IgD-negative memory B cell (primary cell): ENCODE measurements around the gene RAB34. TPM values are rescaled to one million over a fixed set of nuclear protein-coding genes. Genes with fewer than 3 reads are reported as not detected.
"Not testable (repeated sequence)": the region's sequence is repeated elsewhere in the genome, so short reads cannot be mapped to it uniquely, and the experiment has no call there.

Source experiments
- H3K27ac Mint-ChIP-seq, 3 donors: one replicate each; pipeline ENCODE4 v1.8.0; 2020 to 2022; ENCODE audit warnings: mild to moderate bottlenecking in 3 of 3, mixed read lengths in 3 of 3, moderate library complexity in 1 of 3
- H3K27me3 Mint-ChIP-seq: one replicate; pipeline ENCODE4 v1.8.0; 2021; ENCODE audit warnings: mixed read lengths
- H3K36me3 Mint-ChIP-seq: one replicate; pipeline ENCODE4 v1.8.0; 2020; ENCODE audit warnings: mild to moderate bottlenecking, mixed read lengths
- H3K4me1 Mint-ChIP-seq, 3 donors: one replicate each; pipeline ENCODE4 v1.8.0; 2020 to 2022; ENCODE audit warnings: mixed read lengths in 3 of 3, mild to moderate bottlenecking in 1 of 3
- H3K4me3 Mint-ChIP-seq, 4 donors: one replicate each; pipeline ENCODE4 v1.8.0; 2020 to 2022; ENCODE audit warnings: mild to moderate bottlenecking in 4 of 4, mixed read lengths in 4 of 4, moderate library complexity in 3 of 4
- H3K9me3 Mint-ChIP-seq, 3 donors: one replicate each; pipeline ENCODE4 v1.8.0; 2020 to 2021; ENCODE audit warnings: mixed read lengths in 3 of 3, mild to moderate bottlenecking in 1 of 3
- polyA plus RNA-seq: library from polyadenylated mRNA; unstranded; fragments of 300-500 nt; fragmentation: Illumina TruSeq; gene quantifications from one replicate; pipeline ENCODE4 v1.2.3, GENCODE V29; 2021

The RAB34 gene
- polyA plus RNA-seq, 1 donor from 2014 or later, result 6.7 TPM

DNA sequence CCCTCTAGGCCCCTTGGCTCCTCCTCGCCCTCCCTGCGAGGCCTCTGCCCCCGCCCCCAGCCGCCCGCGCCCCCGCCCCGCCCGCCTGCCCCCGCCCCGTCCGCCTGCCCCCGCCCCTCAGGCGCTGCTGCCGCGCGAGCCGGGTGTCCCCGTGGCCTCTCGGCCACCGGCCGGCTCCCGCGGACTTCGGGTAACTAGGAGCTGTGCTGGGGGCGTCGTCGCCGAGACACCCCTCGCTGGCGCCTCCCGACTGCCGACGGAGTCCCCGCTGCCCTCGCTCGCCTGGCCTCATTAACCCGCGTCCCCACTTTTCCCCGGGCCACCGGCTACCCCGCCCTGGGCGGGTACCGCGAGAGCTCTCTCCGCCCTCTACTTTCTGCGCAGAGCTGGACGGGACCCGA is 8.6 kb upstream of the RAB34 start, which contains the start of gene TLCD1:
TSS of gene TLCD1 (minus strand) at position 8 of the 401 bp plus-strand sequence. CDS start 136 bp downstream, outside the sequence.
- H3K4me3 Mint-ChIP-seq, result peak within 1 kb of the TSS; percentile 91 to 98 (median 96)
- H3K36me3 Mint-ChIP-seq, result peaks cover 4% of the 10 kb centered on the region
- H3K4me1 Mint-ChIP-seq, result peaks cover 32 to 45% (median 37%) of the 10 kb centered on the region in 3 donors
- H3K27ac Mint-ChIP-seq, result peak within 1 kb of the TSS; percentile 99 to 100 (median 100)
- H3K9me3 Mint-ChIP-seq, result no peaks in the 10 kb centered on the region
- H3K27me3 Mint-ChIP-seq, result no peaks in the 10 kb centered on the region

DNA sequence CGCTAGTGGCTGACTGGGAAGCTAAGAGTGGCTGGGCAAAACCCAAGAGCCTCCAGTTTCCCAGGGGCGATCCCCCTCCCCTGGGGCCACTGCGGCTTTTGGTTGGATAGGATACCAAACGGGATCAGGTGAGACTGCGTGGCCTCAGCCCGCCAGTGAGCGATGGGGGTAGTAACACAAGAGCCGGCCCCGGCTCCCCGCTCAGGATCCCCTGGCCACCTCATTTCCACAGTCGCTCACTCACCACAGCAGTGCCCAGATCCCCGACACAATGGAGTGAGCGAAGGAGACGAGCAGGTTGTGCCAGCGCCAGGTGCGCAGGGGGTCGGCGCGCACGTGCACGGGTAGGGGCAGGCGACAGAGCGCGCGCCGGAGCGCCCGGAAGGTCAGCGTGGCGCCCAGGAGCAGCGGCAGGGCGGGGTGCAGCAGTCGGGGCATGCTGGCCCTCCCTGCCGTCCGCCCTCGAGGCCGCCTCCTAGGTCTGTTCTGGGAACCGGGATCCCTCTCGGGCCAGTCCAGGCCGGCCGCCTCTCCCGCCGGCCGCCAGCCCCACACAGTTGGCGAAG is 8.1 kb upstream of the RAB34 start:
- peak overlapping the region; percentile 82 to 95 (median 91) for H3K4me3 Mint-ChIP-seq
- H3K27me3 Mint-ChIP-seq, result no peaks in the 10 kb centered on the region
- peak overlapping the region; percentile 89 to 98 (median 90) for H3K27ac Mint-ChIP-seq
- no peaks in the 10 kb centered on the region for H3K9me3 Mint-ChIP-seq
- peaks cover 5% of the 10 kb centered on the region for H3K36me3 Mint-ChIP-seq
- peaks cover 34 to 47% (median 37%) of the 10 kb centered on the region in 3 donors for H3K4me1 Mint-ChIP-seq

DNA sequence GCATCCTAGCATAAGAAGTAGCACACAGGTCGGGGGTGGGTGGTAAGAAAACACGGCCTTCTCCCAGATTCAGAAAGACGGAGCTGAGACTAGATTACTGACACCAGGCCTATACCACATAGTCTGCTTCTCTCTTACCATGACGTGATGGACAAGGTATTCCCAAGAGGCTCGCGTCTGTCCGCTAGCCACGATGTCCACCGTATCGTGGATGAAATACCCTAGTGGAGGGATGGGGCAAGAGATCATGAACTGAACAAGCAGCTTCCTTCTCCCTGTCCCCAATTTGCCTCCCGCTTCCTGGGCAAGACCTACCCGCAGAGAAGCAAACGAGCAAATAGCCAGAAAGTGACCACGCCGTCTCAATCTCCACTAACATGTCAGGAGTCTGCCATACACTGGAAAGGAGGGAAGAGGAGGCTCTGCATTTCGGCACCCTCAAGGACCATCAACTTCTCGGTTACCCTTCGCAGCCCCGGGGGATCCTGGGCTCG is 7.5 kb upstream of the RAB34 start:
- Mint-ChIP-seq H3K9me3 (no peaks in the 10 kb centered on the region), H3K27ac (peak overlapping the region; percentile 89 to 98 (median 90)), H3K4me1 (peaks cover 37 to 52% (median 39%) of the 10 kb centered on the region in 3 donors), H3K4me3 (peak overlapping the region; percentile 82 to 95 (median 91)), H3K27me3 (no peaks in the 10 kb centered on the region), H3K36me3 (peaks cover 5% of the 10 kb centered on the region)

DNA sequence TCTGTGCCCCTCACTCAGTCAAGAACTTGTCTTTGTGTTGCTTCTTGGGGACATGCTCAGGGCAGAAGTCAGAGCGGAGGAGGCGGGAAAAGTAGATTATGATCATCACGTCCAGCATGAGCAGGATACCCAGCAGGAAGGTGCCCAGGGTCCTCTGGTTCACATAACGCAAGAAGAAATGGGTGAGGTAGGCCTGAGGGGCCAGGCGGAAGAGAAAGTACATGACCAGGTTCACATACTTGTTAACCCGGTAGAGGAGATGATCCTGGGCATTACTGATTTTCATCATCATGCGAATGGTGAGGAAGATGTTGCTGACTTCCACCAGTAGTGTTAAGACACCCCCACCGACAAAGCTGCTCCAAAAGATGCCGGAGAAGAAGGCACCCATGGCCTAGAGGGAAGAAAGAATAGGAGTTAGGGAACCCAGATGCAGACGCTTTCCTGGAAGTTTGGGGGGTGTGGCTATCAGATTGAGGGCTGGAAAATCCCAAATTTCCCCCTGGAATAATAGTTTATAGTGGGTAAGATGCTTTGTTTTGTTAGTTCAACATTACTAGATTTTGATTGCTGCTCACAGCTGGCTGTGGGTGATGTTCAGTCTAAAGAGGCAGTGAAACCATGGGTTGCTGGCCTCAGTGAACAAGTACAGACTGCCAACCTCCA is 7.0 kb upstream of the RAB34 start:
- H3K27ac Mint-ChIP-seq, result peak overlapping the region; percentile 89 to 98 (median 90)
- no peaks in the 10 kb centered on the region for H3K27me3 Mint-ChIP-seq
- peaks cover 42 to 51% (median 42%) of the 10 kb centered on the region in 3 donors for H3K4me1 Mint-ChIP-seq
- H3K36me3 Mint-ChIP-seq, result peaks cover 5% of the 10 kb centered on the region
- H3K4me3 Mint-ChIP-seq, result peak overlapping the region; percentile 82 to 95 (median 91)
- no peaks in the 10 kb centered on the region for H3K9me3 Mint-ChIP-seq

DNA sequence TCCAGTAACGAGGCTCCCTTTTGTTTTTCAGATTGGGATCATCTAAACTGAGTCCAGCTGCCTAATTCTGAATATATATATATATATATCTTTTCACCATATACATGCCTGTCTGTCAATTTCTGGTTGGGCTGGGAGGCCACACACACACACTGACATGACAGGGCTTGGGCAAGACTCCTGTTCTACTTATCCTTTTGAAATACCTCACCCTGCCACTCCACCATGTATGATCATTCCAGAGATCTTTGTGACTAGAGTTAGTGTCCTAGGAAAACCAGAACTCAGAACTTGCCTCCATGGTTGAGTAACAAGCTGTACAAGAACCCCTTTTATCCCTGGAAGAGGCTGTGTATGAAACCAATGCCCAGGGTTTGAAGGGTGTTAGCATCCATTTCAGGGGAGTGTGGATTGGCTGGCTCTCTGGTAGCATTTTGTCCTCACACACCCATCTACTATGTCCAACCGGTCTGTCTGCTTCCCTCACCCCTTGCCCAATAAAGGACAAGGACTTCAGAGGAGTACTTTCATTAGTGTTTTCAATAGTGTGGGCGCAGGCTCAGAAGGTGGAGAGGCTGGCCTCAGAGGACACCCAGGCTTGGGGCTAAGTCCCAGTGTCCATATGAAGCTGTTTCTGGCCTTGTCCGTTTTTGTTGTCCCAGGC is 6.3 kb upstream of the RAB34 start:
- peaks cover 44 to 50% (median 45%) of the 10 kb centered on the region in 3 donors for H3K4me1 Mint-ChIP-seq
- H3K27ac Mint-ChIP-seq, result peak overlapping the region; percentile 89 to 98 (median 90)
- H3K4me3 Mint-ChIP-seq, result peak overlapping the region in 3 of 4 donors; percentile 58 to 95 (median 79)

DNA sequence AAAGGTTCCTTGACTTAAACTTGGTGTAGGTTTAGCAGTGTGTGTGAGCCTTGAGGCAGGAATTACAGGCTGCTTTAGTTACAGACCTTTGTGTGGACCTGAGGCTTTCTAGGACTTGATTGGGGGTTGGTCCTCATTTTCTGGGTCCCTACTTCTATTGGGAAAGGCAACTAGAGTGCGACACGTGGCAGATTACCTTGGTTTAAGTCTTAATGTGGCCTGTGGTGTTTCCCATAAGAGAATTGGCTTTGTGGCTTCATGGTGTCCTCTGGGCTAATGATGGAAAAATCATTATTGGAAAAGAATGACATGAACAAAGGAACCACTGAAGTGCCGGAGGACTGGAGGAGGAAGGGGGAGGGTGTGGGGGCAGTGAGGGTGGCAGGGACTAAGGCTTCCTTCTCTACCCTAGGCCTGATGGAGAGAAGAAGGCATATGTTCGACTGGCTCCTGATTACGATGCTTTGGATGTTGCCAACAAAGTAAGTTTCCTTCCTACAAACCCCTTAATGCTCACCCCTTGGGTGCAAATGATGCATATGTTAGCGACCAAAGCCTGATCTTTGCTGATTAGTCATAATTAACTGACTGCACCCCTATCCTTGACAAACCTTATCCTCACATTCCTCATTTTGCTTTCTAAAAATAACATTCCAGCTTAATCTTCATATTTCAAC is 5.6 kb upstream of the RAB34 start:
- Mint-ChIP-seq H3K36me3 (peaks cover 3% of the 10 kb centered on the region), H3K4me1 (peaks cover 42 to 50% (median 45%) of the 10 kb centered on the region in 3 donors), H3K4me3 (peak overlapping the region in 2 of 4 donors; percentile 65 to 95), H3K9me3 (no peaks in the 10 kb centered on the region), H3K27ac (peak overlapping the region; percentile 93 to 99 (median 98)), H3K27me3 (no peaks in the 10 kb centered on the region)

More for the DNA sequence above, 6.3 kb upstream of the RAB34 start:
- not testable (repeated sequence) for H3K36me3 Mint-ChIP-seq, H3K9me3 Mint-ChIP-seq, H3K27me3 Mint-ChIP-seq

DNA sequence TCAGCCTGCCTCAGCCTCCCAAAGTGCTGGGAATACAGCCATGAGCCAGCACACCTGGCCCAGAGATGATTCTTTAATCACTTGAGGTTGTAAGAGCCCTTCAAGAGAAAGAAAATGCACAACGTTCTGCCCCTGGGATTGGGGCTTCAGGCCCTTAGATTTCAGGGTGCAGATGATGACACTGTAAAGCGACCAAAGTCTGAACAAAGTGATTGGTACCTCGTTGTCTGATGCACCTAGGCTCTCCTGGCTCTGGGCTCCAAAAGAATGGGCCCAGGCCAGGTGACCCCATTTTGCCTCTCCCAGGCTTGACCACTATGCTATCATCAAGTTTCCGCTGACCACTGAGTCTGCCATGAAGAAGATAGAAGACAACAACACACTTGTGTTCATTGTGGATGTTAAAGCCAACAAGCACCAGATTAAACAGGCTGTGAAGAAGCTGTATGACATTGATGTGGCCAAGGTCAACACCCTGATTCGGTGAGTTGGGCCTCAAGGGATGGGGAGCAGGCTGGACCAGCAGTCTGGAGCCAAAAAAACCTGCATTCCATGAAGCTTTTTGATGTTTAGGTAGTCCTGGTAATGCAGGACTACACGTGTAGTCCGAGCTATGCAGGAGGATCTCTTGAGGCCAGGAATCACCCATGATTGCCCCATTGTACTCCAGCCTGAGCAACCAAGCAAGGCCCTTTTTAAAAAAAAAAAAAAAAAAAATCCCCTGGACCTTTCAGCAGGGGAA is 4.9 kb upstream of the RAB34 start:
- Mint-ChIP-seq H3K27me3 (no peaks in the 10 kb centered on the region), H3K4me1 (peaks cover 40 to 48% (median 44%) of the 10 kb centered on the region in 3 donors), H3K4me3 (peak overlapping the region; percentile 97 to 100 (median 98)), H3K27ac (peak overlapping the region; percentile 93 to 99 (median 98)), H3K9me3 (no peaks in the 10 kb centered on the region), H3K36me3 (peaks cover 3% of the 10 kb centered on the region)

DNA sequence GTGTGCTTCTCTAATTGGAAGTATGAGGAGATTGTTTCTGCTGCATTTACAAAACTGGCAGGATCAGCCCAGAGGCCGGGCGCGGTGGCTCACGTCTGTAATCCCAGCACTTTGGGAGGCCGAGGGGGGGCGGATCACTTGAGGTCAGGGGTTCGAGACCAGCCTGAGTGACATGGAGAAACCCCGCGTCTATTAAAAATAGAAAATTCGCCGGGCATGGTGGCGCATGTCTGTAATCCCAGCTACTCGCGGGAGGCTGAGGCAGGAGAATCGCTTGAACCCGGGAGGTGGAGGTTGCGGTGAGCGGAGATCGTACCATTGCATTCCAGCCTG is 3.3 kb upstream of the RAB34 start:
- not testable (repeated sequence) for H3K27me3 Mint-ChIP-seq, H3K36me3 Mint-ChIP-seq, H3K9me3 Mint-ChIP-seq
- Mint-ChIP-seq H3K27ac (peak overlapping the region; percentile 98 to 99 (median 98)), H3K4me1 (peaks cover 40 to 48% (median 44%) of the 10 kb centered on the region in 3 donors), H3K4me3 (peak overlapping the region; percentile 97 to 100 (median 98))

DNA sequence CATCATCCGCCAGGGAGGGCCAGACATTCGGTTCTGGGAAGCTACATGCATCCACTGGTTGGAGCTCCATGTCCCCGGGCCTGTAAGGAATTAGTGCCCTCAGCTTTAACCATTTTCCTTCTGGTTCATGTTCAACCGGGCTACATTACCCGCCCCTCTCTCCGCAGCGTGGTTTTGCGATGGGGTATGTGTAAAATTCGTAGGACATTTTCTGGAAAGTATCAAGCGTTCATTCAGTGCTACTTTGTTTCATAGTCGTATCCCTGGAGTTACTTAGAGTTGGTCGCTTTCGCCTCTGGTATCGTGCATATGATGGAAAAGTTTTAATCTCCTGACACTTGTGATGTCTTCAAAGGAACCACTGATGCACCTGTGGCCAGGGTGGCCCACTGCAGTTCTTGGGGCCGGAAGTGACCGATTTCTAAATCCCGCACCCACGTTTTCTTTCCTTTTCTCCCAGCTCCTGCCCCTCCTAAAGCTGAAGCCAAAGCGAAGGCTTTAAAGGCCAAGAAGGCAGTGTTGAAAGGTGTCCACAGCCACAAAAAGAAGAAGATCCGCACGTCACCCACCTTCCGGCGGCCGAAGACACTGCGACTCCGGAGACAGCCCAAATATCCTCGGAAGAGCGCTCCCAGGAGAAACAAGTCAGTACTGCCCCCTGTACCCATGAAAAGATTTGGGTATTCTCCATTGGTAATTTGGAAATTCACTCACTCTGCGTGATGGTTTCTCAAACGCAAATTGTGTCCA is 2.8 kb upstream of the RAB34 start:
- peak overlapping the region; percentile 97 to 100 (median 98) for H3K4me3 Mint-ChIP-seq
- H3K27me3 Mint-ChIP-seq, result no peaks in the 10 kb centered on the region
- peak overlapping the region; percentile 98 to 99 (median 98) for H3K27ac Mint-ChIP-seq
- peaks cover 38 to 44% (median 40%) of the 10 kb centered on the region in 3 donors for H3K4me1 Mint-ChIP-seq
- no peaks in the 10 kb centered on the region for H3K9me3 Mint-ChIP-seq
- H3K36me3 Mint-ChIP-seq, result peaks cover 3% of the 10 kb centered on the region

DNA sequence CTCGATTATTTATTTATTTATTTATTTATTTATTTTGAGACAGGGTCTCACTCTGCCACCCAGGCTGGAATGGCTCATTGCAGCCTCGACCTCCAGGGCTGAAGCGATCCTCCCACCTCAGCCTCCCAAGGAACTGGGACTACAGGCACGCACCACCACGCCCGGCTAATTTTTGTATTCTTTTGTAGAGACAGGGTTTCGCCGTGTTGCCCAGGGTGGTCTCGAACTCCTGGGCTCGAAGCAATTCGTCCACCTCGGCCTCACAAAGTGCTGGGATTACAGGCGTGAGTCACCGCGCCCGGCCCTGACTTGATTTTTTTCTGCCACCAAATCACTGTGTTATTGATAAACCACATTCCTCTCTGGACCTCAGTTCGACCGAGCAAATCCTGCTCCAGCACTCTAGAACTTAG is 1.4 kb upstream of the RAB34 start:
- peaks cover 26 to 33% (median 32%) of the 10 kb centered on the region in 3 donors for H3K4me1 Mint-ChIP-seq
- no peaks in the 10 kb centered on the region for H3K9me3 Mint-ChIP-seq
- peak overlapping the region; percentile 97 to 100 (median 98) for H3K4me3 Mint-ChIP-seq
- H3K27me3 Mint-ChIP-seq, result peaks cover 3% of the 10 kb centered on the region
- H3K36me3 Mint-ChIP-seq, result peaks cover 3% of the 10 kb centered on the region
- H3K27ac Mint-ChIP-seq, result peak overlapping the region; percentile 98 to 99 (median 98)

DNA sequence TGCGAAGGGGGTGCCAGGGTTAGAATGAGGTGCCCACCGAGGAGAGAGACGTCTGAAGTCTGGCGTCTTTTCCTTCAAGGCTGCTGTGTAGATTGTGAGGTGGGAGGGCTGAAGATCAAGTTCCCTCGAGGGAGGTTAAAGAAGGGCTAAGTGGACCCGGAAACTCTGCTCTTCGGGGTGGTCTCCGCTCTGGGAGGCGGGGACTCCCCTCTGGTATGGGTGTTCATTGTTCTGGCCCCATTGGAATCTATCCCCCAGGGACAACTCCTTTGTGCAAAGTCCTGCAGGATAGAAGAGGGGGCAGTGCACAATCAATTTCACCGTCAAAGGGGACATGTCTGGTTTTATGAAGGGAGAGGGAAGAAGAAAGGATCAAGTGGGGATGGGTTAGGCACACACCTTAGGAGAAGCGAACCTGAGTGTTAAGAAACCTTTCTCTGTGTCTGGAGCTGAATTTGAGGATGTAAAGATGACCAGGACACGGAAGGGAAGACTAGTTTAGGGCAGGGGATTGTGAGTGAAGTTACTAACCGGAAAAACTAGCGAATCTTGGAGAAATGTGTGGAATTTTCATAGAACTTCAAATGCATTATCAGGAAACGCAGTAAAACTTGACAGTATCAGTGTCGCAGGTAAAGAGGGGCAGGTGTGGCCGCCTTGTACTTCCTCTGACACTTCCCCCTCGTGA is 809 bp upstream of the RAB34 start:
- Mint-ChIP-seq H3K27me3 (peaks cover 3% of the 10 kb centered on the region), H3K36me3 (peaks cover 3% of the 10 kb centered on the region), H3K9me3 (no peaks in the 10 kb centered on the region), H3K4me1 (peaks cover 22 to 31% (median 30%) of the 10 kb centered on the region in 3 donors), H3K27ac (peak overlapping the region; percentile 26 to 98 (median 52)), H3K4me3 (peak overlapping the region; percentile 67 to 94 (median 83))

DNA sequence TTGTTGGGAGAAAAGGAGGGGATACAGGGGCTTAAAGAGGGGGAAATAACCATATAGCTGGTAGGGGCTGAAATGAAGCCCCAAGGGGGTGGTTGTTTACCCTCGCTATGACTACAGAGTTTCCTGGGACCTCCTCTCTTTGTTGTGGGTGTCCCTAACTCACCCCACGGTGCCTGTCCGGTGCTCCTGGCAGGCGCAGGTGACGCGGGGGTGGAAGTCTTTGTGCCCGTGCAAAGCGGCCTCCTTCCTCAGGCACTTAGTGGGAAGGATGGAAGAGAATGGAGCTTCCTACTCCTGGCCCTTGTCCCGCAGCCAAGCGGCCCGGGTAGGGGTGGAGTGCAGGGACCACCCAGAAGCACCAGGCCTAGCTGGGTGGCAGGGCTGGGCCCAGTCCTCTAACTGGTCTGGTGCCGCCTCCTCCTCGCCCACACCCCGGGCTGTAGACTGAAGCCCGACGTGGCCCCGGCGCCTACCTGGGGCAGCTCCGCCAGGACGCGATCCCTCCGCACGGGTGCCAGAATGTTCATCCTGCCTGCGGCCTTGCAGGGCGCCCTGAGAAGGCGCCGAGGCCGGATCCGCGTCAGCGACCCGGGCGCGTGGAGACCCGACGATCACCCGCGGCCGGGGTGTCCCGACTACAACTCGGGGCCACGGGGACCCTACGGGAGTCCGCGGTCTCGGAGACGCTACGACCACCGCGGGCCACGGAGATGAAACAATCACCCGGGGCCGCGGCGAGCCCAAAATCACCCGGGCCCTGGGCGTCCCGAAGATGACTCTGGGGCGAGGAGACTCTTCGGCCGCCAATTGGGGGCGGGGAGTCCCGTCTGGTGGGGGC is 709 bp downstream of the RAB34 start:
- Mint-ChIP-seq H3K27me3 (peaks cover 3% of the 10 kb centered on the region), H3K36me3 (peaks cover 3% of the 10 kb centered on the region), H3K9me3 (no peaks in the 10 kb centered on the region), H3K4me1 (peaks cover 24 to 30% (median 30%) of the 10 kb centered on the region in 3 donors), H3K27ac (no peak overlapping the region), H3K4me3 (peak overlapping the region; percentile 24 to 75 (median 67))
